ENCODE measurements around the gene ZCCHC2.
A peak's percentile ranks its signal among the peaks of the same experiment; 100 is the strongest.

Gene ZCCHC2

GRCh38 chr18:62498616-62499262, 24.1 kb upstream of the ZCCHC2 start:
- Histone ChIP-seq H3K79me1 (ENCODE audit: low read length) (no peaks in the 10 kb centered on the region), H3K27ac (ENCODE audit: low read depth, low read length) (no peak overlapping the region), H3K27me3 (ENCODE audit: insufficient read depth, low read length) (no peaks in the 10 kb centered on the region), H2BK5ac (ENCODE audit: low read depth, low read length, poor library complexity) (no peak overlapping the region), H3K4ac (ENCODE audit: low read depth, low read length) (no peak overlapping the region), H3K18ac (ENCODE audit: low read length) (no peak overlapping the region), H3K23ac (ENCODE audit: low read length) (peak overlapping the region; percentile 3), H4K8ac (ENCODE audit: low read depth, low read length) (no peak overlapping the region), H2AFZ (ENCODE audit: insufficient read depth, low read length, poor library complexity) (no peak overlapping the region), H3K4me3 (ENCODE audit: low read depth, low read length) (no peak overlapping the region), H3K79me2 (ENCODE audit: control insufficient read depth, insufficient read depth, low read length, poor library complexity) (no peaks in the 10 kb centered on the region), H3K9ac (ENCODE audit: low read length) (peak overlapping the region; percentile 43), H3K14ac (ENCODE audit: low read length) (no peak overlapping the region), H2BK12ac (ENCODE audit: low read length) (no peak overlapping the region), H3K9me3 (ENCODE audit: insufficient read depth, low read depth, low read length) (no peaks in the 10 kb centered on the region), H2BK120ac (ENCODE audit: insufficient read depth, low read length, poor library complexity) (no peak overlapping the region), H4K12ac (ENCODE audit: low read depth, low read length) (no peak overlapping the region), H3K4me2 (ENCODE audit: low read length) (no peak overlapping the region), H3K4me1 (ENCODE audit: control insufficient read depth in 1 of 2, insufficient read depth in 2 of 2, low read length in 2 of 2) (no peaks in the 10 kb centered on the region), H4K91ac (ENCODE audit: low read depth, low read length) (no peak overlapping the region), H3K36me3 (ENCODE audit: control insufficient read depth in 1 of 2, insufficient read depth in 2 of 2, low read length in 2 of 2) (no peaks in the 10 kb centered on the region), H2AK5ac (ENCODE audit: low read length) (no peak overlapping the region)
- no CpG with 5 or more reads among the region's 7 CpGs for WGBS (ENCODE audit: extremely low coverage, insufficient coverage, insufficient read length)
- no peak for DNase-seq

DNA sequence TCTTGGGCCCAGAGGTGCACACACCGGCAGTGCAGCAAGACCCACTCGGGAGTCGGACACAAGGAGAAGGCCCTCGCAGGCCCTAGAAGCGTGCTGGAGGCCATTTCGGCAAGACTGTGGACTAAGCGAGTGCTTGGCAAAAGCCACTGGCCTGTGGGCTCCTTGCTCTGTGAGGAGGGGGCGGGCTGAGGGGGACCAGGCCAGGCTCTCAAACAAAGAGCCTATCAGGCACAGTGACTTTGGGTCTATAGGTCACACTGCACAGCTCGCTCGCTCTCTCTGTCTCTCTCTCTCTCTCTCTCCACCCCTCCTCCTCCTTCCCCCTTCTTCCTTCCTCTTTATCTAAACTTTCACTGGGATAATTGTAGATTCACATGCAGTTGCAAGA, 23.6 kb upstream of the ZCCHC2 start:
- Histone ChIP-seq H2BK5ac (ENCODE audit: low read depth, low read length, poor library complexity) (no peak overlapping the region), H2AK5ac (ENCODE audit: low read length) (no peak overlapping the region), H4K91ac (ENCODE audit: low read depth, low read length) (no peak overlapping the region), H3K4me1 (ENCODE audit: control insufficient read depth in 1 of 2, insufficient read depth in 2 of 2, low read length in 2 of 2) (no peaks in the 10 kb centered on the region), H3K14ac (ENCODE audit: low read length) (no peak overlapping the region), H3K27me3 (ENCODE audit: insufficient read depth, low read length) (no peaks in the 10 kb centered on the region), H3K79me2 (ENCODE audit: control insufficient read depth, insufficient read depth, low read length, poor library complexity) (no peaks in the 10 kb centered on the region), H3K23ac (ENCODE audit: low read length) (no peak overlapping the region), H3K9me3 (ENCODE audit: insufficient read depth, low read depth, low read length) (no peaks in the 10 kb centered on the region), H3K27ac (ENCODE audit: low read depth, low read length) (no peak overlapping the region), H2AFZ (ENCODE audit: insufficient read depth, low read length, poor library complexity) (no peak overlapping the region), H3K4ac (ENCODE audit: low read depth, low read length) (no peak overlapping the region), H4K8ac (ENCODE audit: low read depth, low read length) (no peak overlapping the region), H3K4me2 (ENCODE audit: low read length) (no peak overlapping the region), H2BK120ac (ENCODE audit: insufficient read depth, low read length, poor library complexity) (no peak overlapping the region), H2BK12ac (ENCODE audit: low read length) (no peak overlapping the region), H3K79me1 (ENCODE audit: low read length) (no peaks in the 10 kb centered on the region), H3K4me3 (ENCODE audit: low read depth, low read length) (no peak overlapping the region), H3K9ac (ENCODE audit: low read length) (peak overlapping the region; percentile 43), H3K18ac (ENCODE audit: low read length) (no peak overlapping the region), H3K36me3 (ENCODE audit: control insufficient read depth in 1 of 2, insufficient read depth in 2 of 2, low read length in 2 of 2) (no peaks in the 10 kb centered on the region), H4K12ac (ENCODE audit: low read depth, low read length) (no peak overlapping the region)
- no peak for DNase-seq
- no CpG with 5 or more reads among the region's 10 CpGs for WGBS (ENCODE audit: extremely low coverage, insufficient coverage, insufficient read length)

DNA sequence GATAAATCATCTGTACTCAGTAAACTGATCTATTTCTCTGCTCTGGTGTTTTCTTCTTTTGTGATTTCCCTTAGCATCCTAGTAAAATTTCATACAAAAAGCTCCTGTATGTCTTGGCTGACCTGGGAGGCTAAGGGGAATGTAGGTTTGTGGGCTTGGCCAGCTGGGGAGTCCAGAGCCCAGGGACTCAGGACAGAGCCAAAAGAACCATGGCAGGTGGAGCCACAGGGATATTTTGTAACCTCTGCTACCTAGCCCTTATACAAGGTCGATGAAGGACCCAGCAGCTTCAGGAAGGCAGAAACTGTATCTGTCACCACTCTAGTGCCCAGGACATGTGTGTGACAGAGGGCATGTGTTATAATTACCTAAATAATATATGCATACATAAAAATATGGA, 22.7 kb upstream of the ZCCHC2 start:
- Histone ChIP-seq H3K4me2 (ENCODE audit: low read length) (no peak overlapping the region), H3K9me3 (ENCODE audit: insufficient read depth, low read depth, low read length) (no peaks in the 10 kb centered on the region), H2BK5ac (ENCODE audit: low read depth, low read length, poor library complexity) (no peak overlapping the region), H3K23ac (ENCODE audit: low read length) (no peak overlapping the region), H3K14ac (ENCODE audit: low read length) (no peak overlapping the region), H4K12ac (ENCODE audit: low read depth, low read length) (no peak overlapping the region), H3K36me3 (ENCODE audit: control insufficient read depth in 1 of 2, insufficient read depth in 2 of 2, low read length in 2 of 2) (no peaks in the 10 kb centered on the region), H2AFZ (ENCODE audit: insufficient read depth, low read length, poor library complexity) (no peak overlapping the region), H2AK5ac (ENCODE audit: low read length) (no peak overlapping the region), H4K91ac (ENCODE audit: low read depth, low read length) (no peak overlapping the region), H3K79me1 (ENCODE audit: low read length) (no peaks in the 10 kb centered on the region), H3K4me3 (ENCODE audit: low read depth, low read length) (no peak overlapping the region), H4K8ac (ENCODE audit: low read depth, low read length) (no peak overlapping the region), H2BK120ac (ENCODE audit: insufficient read depth, low read length, poor library complexity) (no peak overlapping the region), H3K27ac (ENCODE audit: low read depth, low read length) (no peak overlapping the region), H3K18ac (ENCODE audit: low read length) (no peak overlapping the region), H3K9ac (ENCODE audit: low read length) (no peak overlapping the region), H3K4me1 (ENCODE audit: control insufficient read depth in 1 of 2, insufficient read depth in 2 of 2, low read length in 2 of 2) (no peaks in the 10 kb centered on the region), H3K4ac (ENCODE audit: low read depth, low read length) (no peak overlapping the region), H2BK12ac (ENCODE audit: low read length) (no peak overlapping the region), H3K27me3 (ENCODE audit: insufficient read depth, low read length) (no peaks in the 10 kb centered on the region), H3K79me2 (ENCODE audit: control insufficient read depth, insufficient read depth, low read length, poor library complexity) (no peaks in the 10 kb centered on the region)
- DNase-seq = no peak
- no CpG with 5 or more reads among the region's 1 CpG for WGBS (ENCODE audit: extremely low coverage, insufficient coverage, insufficient read length)

GRCh38 chr18:62500966-62501591, 21.7 kb upstream of the ZCCHC2 start:
- Histone ChIP-seq H3K9me3 (ENCODE audit: insufficient read depth, low read depth, low read length) (no peaks in the 10 kb centered on the region), H4K12ac (ENCODE audit: low read depth, low read length) (no peak overlapping the region), H2AFZ (ENCODE audit: insufficient read depth, low read length, poor library complexity) (no peak overlapping the region), H2BK5ac (ENCODE audit: low read depth, low read length, poor library complexity) (no peak overlapping the region), H3K79me2 (ENCODE audit: control insufficient read depth, insufficient read depth, low read length, poor library complexity) (no peaks in the 10 kb centered on the region), H3K27me3 (ENCODE audit: insufficient read depth, low read length) (no peaks in the 10 kb centered on the region), H3K27ac (ENCODE audit: low read depth, low read length) (no peak overlapping the region), H3K9ac (ENCODE audit: low read length) (no peak overlapping the region), H3K4ac (ENCODE audit: low read depth, low read length) (no peak overlapping the region), H3K36me3 (ENCODE audit: control insufficient read depth in 1 of 2, insufficient read depth in 2 of 2, low read length in 2 of 2) (no peaks in the 10 kb centered on the region), H3K14ac (ENCODE audit: low read length) (no peak overlapping the region), H3K4me3 (ENCODE audit: low read depth, low read length) (no peak overlapping the region), H2BK120ac (ENCODE audit: insufficient read depth, low read length, poor library complexity) (no peak overlapping the region), H4K8ac (ENCODE audit: low read depth, low read length) (no peak overlapping the region), H2BK12ac (ENCODE audit: low read length) (no peak overlapping the region), H3K23ac (ENCODE audit: low read length) (no peak overlapping the region), H3K79me1 (ENCODE audit: low read length) (no peaks in the 10 kb centered on the region), H3K4me2 (ENCODE audit: low read length) (no peak overlapping the region), H3K4me1 (ENCODE audit: control insufficient read depth in 1 of 2, insufficient read depth in 2 of 2, low read length in 2 of 2) (no peaks in the 10 kb centered on the region), H3K18ac (ENCODE audit: low read length) (no peak overlapping the region), H2AK5ac (ENCODE audit: low read length) (no peak overlapping the region), H4K91ac (ENCODE audit: low read depth, low read length) (no peak overlapping the region)
- no peak for DNase-seq

Data from trophoblast cell (in vitro differentiated cells and primary cell).